Measurements from ENCODE around the gene CHD6.

Gene CHD6

GRCh38 chr20:41587956-41588355, 30.2 kb downstream of the CHD6 start:
- Histone ChIP-seq H3K9me3 (ENCODE audit: control insufficient read depth, low read length) (peaks cover 11% of the 10 kb centered on the region), H4K91ac (ENCODE audit: low read length) (no peak overlapping the region), H2AK5ac (ENCODE audit: low read length, severe bottlenecking) (no peak overlapping the region), H3K4me2 (ENCODE audit: low read length, poor library complexity, severe bottlenecking) (no peak overlapping the region), H3K4me1 (ENCODE audit: control insufficient read depth, insufficient read depth, low read depth, low read length) (no peaks in the 10 kb centered on the region), H3K27ac (ENCODE audit: low read length, poor library complexity, severe bottlenecking) (no peak overlapping the region), H3K36me3 (ENCODE audit: control insufficient read depth in 1 of 2, insufficient read depth in 2 of 2, low read depth in 1 of 2, low read length in 2 of 2) (peaks cover 5 to 10% of the 10 kb centered on the region in 2 experiments), H3K18ac (ENCODE audit: low read depth in 1 of 2, low read length in 2 of 2) (no peak overlapping the region), H3K79me1 (replicated peaks; ENCODE audit: low read length, poor library complexity, severe bottlenecking) (peaks cover 7% of the 10 kb centered on the region), H3K27me3 (ENCODE audit: control insufficient read depth in 1 of 2, insufficient read depth in 1 of 2, low read length in 2 of 2) (no peaks in the 10 kb centered on the region), H3K23ac (ENCODE audit: low read length in 2 of 2) (no peak overlapping the region), H4K8ac (ENCODE audit: low read length) (no peak overlapping the region), H3K4me3 (ENCODE audit: insufficient read depth in 1 of 2, low read depth in 1 of 2, low read length in 2 of 2) (no peak overlapping the region), H3K9ac (ENCODE audit: low read length) (no peak overlapping the region), H2BK120ac (ENCODE audit: low read depth, low read length) (no peak overlapping the region), H2BK5ac (ENCODE audit: low read depth, low read length, poor library complexity, severe bottlenecking) (no peak overlapping the region), H2BK12ac (ENCODE audit: low read length in 2 of 2) (no peak overlapping the region), H3K14ac (ENCODE audit: low read length in 2 of 2) (no peak overlapping the region), H2AFZ (ENCODE audit: low read depth, low read length) (no peak overlapping the region), H2BK15ac (ENCODE audit: low read depth, poor library complexity, severe bottlenecking) (no peak overlapping the region), H3K4ac (ENCODE audit: low read depth in 1 of 2, low read length in 2 of 2) (no peak overlapping the region)
- WGBS = 98% methylated on average over 3 of the region's 3 CpGs
- DNase-seq = no peak

- no peaks in the 10 kb centered on the region for H3K27me3 ChIP-seq (ENCODE audit: control insufficient read depth in 1 of 2, insufficient read depth in 1 of 2, low read length in 2 of 2)
- H2BK15ac ChIP-seq (ENCODE audit: low read depth, poor library complexity, severe bottlenecking) = no peak overlapping the region
- H3K79me1 ChIP-seq (replicated peaks; ENCODE audit: low read length, poor library complexity, severe bottlenecking) = peaks cover 8% of the 10 kb centered on the region
- no peak overlapping the region for H3K14ac ChIP-seq (ENCODE audit: low read length in 2 of 2)
- no peak overlapping the region for H2BK120ac ChIP-seq (ENCODE audit: low read depth, low read length)
- H2BK12ac ChIP-seq (ENCODE audit: low read length in 2 of 2) = no peak overlapping the region
- no peak overlapping the region for H4K91ac ChIP-seq (ENCODE audit: low read length)
- no peak overlapping the region for H4K8ac ChIP-seq (ENCODE audit: low read length)
- H3K23ac ChIP-seq (ENCODE audit: low read length in 2 of 2) = no peak overlapping the region
- no peak overlapping the region for H3K18ac ChIP-seq (ENCODE audit: low read depth in 1 of 2, low read length in 2 of 2)
- peaks cover 5 to 10% of the 10 kb centered on the region in 2 experiments for H3K36me3 ChIP-seq (ENCODE audit: control insufficient read depth in 1 of 2, insufficient read depth in 2 of 2, low read depth in 1 of 2, low read length in 2 of 2)
- 99% methylated on average over 2 of the region's 2 CpGs for WGBS
- H3K9ac ChIP-seq (ENCODE audit: low read length) = no peak overlapping the region
- H3K4me3 ChIP-seq (ENCODE audit: insufficient read depth in 1 of 2, low read depth in 1 of 2, low read length in 2 of 2) = no peak overlapping the region
- H2BK5ac ChIP-seq (ENCODE audit: low read depth, low read length, poor library complexity, severe bottlenecking) = no peak overlapping the region
- no peak for DNase-seq
- H3K4me1 ChIP-seq (ENCODE audit: control insufficient read depth, insufficient read depth, low read depth, low read length) = no peaks in the 10 kb centered on the region
- H3K4ac ChIP-seq (ENCODE audit: low read depth in 1 of 2, low read length in 2 of 2) = no peak overlapping the region
- H3K27ac ChIP-seq (ENCODE audit: low read length, poor library complexity, severe bottlenecking) = no peak overlapping the region
- H3K4me2 ChIP-seq (ENCODE audit: low read length, poor library complexity, severe bottlenecking) = no peak overlapping the region
- H2AFZ ChIP-seq (ENCODE audit: low read depth, low read length) = no peak overlapping the region
- peaks cover 11% of the 10 kb centered on the region for H3K9me3 ChIP-seq (ENCODE audit: control insufficient read depth, low read length)
- H2AK5ac ChIP-seq (ENCODE audit: low read length, severe bottlenecking) = no peak overlapping the region
Measured at GRCh38 chr20:41587523-41587922, 30.7 kb downstream of the CHD6 start.

- no peak overlapping the region for H3K9ac ChIP-seq (ENCODE audit: low read length)
- H3K4me1 ChIP-seq (ENCODE audit: control insufficient read depth, insufficient read depth, low read depth, low read length) = no peaks in the 10 kb centered on the region
- no peak overlapping the region for H3K4me3 ChIP-seq (ENCODE audit: insufficient read depth in 1 of 2, low read depth in 1 of 2, low read length in 2 of 2)
- no peak overlapping the region for H2BK15ac ChIP-seq (ENCODE audit: low read depth, poor library complexity, severe bottlenecking)
- no peak overlapping the region for H3K4me2 ChIP-seq (ENCODE audit: low read length, poor library complexity, severe bottlenecking)
- H2AFZ ChIP-seq (ENCODE audit: low read depth, low read length) = no peak overlapping the region
- no peak overlapping the region for H3K18ac ChIP-seq (ENCODE audit: low read depth in 1 of 2, low read length in 2 of 2)
- DNase-seq = no peak
- no peak overlapping the region for H2BK120ac ChIP-seq (ENCODE audit: low read depth, low read length)
- H2AK5ac ChIP-seq (ENCODE audit: low read length, severe bottlenecking) = no peak overlapping the region
- no peak overlapping the region for H3K4ac ChIP-seq (ENCODE audit: low read depth in 1 of 2, low read length in 2 of 2)
- no peak overlapping the region for H4K8ac ChIP-seq (ENCODE audit: low read length)
- no peak overlapping the region for H2BK12ac ChIP-seq (ENCODE audit: low read length in 2 of 2)
- H3K27me3 ChIP-seq (ENCODE audit: control insufficient read depth in 1 of 2, insufficient read depth in 1 of 2, low read length in 2 of 2) = no peaks in the 10 kb centered on the region
- no CpG with 5 or more reads among the region's 1 CpG for WGBS
- H4K91ac ChIP-seq (ENCODE audit: low read length) = no peak overlapping the region
- peaks cover 11% of the 10 kb centered on the region for H3K9me3 ChIP-seq (ENCODE audit: control insufficient read depth, low read length)
- no peak overlapping the region for H2BK5ac ChIP-seq (ENCODE audit: low read depth, low read length, poor library complexity, severe bottlenecking)
- H3K27ac ChIP-seq (ENCODE audit: low read length, poor library complexity, severe bottlenecking) = no peak overlapping the region
- peaks cover 5 to 10% of the 10 kb centered on the region in 2 experiments for H3K36me3 ChIP-seq (ENCODE audit: control insufficient read depth in 1 of 2, insufficient read depth in 2 of 2, low read depth in 1 of 2, low read length in 2 of 2)
- H3K14ac ChIP-seq (ENCODE audit: low read length in 2 of 2) = no peak overlapping the region
- H3K23ac ChIP-seq (ENCODE audit: low read length in 2 of 2) = no peak overlapping the region
- peaks cover 10% of the 10 kb centered on the region for H3K79me1 ChIP-seq (replicated peaks; ENCODE audit: low read length, poor library complexity, severe bottlenecking)
Measured at GRCh38 chr20:41586772-41587171, 31.4 kb downstream of the CHD6 start.

DNA sequence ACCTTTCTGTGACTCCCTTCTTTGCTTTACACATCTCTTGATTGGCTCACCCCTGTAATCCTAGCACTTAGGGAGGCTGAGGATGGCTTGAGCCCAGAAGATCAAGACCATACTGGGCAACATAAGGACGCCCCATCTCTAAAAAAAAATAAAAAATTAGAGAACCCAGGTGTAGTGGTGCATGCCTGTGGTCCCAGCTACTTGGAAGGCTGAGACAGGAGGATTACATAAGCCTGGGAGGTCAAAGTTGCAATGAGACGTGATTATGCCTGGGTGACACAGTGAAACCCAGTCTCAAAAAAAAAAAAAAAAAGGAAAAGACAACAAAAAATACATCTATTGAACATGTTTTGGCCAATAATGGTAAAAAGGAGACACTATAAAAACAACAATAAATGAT, 37.8 kb downstream of the CHD6 start:
- no peak overlapping the region for H3K23ac ChIP-seq (ENCODE audit: low read length in 2 of 2)
- H4K8ac ChIP-seq (ENCODE audit: low read length) = no peak overlapping the region
- no CpG with 5 or more reads among the region's 2 CpGs for WGBS
- no peak overlapping the region for H2BK120ac ChIP-seq (ENCODE audit: low read depth, low read length)
- H3K14ac ChIP-seq (ENCODE audit: low read length in 2 of 2) = no peak overlapping the region
- no peak overlapping the region for H2BK15ac ChIP-seq (ENCODE audit: low read depth, poor library complexity, severe bottlenecking)
- H4K91ac ChIP-seq (ENCODE audit: low read length) = no peak overlapping the region
- H2BK5ac ChIP-seq (ENCODE audit: low read depth, low read length, poor library complexity, severe bottlenecking) = no peak overlapping the region
- H3K9ac ChIP-seq (ENCODE audit: low read length) = no peak overlapping the region
- no peak overlapping the region for H3K4me3 ChIP-seq (ENCODE audit: insufficient read depth in 1 of 2, low read depth in 1 of 2, low read length in 2 of 2)
- no peak overlapping the region for H3K27ac ChIP-seq (ENCODE audit: low read length, poor library complexity, severe bottlenecking)
- H3K18ac ChIP-seq (ENCODE audit: low read depth in 1 of 2, low read length in 2 of 2) = no peak overlapping the region
- peaks cover 7% of the 10 kb centered on the region for H3K79me1 ChIP-seq (replicated peaks; ENCODE audit: low read length, poor library complexity, severe bottlenecking)
- H2BK12ac ChIP-seq (ENCODE audit: low read length in 2 of 2) = no peak overlapping the region
- no peak overlapping the region for H2AK5ac ChIP-seq (ENCODE audit: low read length, severe bottlenecking)
- H3K4ac ChIP-seq (ENCODE audit: low read depth in 1 of 2, low read length in 2 of 2) = no peak overlapping the region
- no peak for DNase-seq
- no peaks in the 10 kb centered on the region for H3K27me3 ChIP-seq (ENCODE audit: control insufficient read depth in 1 of 2, insufficient read depth in 1 of 2, low read length in 2 of 2)
- H3K9me3 ChIP-seq (ENCODE audit: control insufficient read depth, low read length) = no peaks in the 10 kb centered on the region
- no peak overlapping the region for H3K4me2 ChIP-seq (ENCODE audit: low read length, poor library complexity, severe bottlenecking)
- peaks cover 0 to under 1% of the 10 kb centered on the region in 2 experiments for H3K36me3 ChIP-seq (ENCODE audit: control insufficient read depth in 1 of 2, insufficient read depth in 2 of 2, low read depth in 1 of 2, low read length in 2 of 2)
- no peak overlapping the region for H2AFZ ChIP-seq (ENCODE audit: low read depth, low read length)
- peaks cover 1% of the 10 kb centered on the region for H3K4me1 ChIP-seq (ENCODE audit: control insufficient read depth, insufficient read depth, low read depth, low read length)
